Measurements from ENCODE around the gene CORO1C. TPM values are rescaled to one million over a fixed set of nuclear protein-coding genes. Genes with fewer than 3 reads are reported as not detected.

The CORO1C gene
- total and polyA plus RNA-seq, 9 of the 15 experiments (the other 6 are each of a cell fraction or from before 2014, with no cell fraction given): 55.2 to 280 (median 150) TPM

DNA sequence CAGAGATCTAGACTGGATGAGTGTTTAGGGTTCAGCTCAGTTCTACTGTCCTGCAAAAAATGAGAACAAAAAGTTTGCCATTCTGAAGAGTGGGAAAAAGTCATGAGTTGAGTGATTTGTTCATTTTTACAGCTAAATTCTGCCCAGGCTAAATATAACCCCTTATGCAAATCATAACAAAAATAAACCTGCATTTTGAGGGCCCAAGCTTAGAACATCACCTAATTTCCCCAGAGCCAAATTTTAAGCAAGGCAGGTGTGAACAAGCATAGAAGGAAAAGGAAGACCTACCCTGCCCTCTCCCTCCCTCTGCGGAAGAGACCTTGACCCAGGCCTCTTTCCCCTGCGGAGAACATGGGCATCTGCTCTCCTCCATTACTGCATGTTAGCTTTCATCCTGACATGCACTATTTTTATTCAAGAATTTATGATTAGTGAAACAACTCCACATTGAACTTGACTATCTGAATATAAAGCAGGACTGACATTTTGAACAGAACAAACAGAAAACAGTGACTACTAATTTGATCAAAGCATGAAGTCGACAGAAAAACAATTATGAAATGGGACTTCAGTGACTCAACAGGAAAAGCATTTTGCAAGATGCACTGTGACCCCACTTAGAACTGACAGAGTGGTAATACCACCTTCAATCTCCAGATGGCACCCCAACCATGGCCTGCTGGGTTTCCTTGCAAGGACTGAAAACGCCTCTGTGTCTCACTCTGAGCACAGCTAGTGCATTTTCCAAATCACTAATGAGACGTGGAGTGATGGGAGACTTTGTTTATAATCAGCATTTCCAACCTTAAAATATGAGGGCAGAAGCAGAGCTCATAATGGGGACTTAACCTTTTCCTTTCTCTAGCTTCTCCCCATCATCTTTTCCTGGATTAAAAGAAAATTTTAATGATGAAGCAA, 66.7 kb downstream of the CORO1C start (continued):
- TF ChIP-seq, protein P1, sequence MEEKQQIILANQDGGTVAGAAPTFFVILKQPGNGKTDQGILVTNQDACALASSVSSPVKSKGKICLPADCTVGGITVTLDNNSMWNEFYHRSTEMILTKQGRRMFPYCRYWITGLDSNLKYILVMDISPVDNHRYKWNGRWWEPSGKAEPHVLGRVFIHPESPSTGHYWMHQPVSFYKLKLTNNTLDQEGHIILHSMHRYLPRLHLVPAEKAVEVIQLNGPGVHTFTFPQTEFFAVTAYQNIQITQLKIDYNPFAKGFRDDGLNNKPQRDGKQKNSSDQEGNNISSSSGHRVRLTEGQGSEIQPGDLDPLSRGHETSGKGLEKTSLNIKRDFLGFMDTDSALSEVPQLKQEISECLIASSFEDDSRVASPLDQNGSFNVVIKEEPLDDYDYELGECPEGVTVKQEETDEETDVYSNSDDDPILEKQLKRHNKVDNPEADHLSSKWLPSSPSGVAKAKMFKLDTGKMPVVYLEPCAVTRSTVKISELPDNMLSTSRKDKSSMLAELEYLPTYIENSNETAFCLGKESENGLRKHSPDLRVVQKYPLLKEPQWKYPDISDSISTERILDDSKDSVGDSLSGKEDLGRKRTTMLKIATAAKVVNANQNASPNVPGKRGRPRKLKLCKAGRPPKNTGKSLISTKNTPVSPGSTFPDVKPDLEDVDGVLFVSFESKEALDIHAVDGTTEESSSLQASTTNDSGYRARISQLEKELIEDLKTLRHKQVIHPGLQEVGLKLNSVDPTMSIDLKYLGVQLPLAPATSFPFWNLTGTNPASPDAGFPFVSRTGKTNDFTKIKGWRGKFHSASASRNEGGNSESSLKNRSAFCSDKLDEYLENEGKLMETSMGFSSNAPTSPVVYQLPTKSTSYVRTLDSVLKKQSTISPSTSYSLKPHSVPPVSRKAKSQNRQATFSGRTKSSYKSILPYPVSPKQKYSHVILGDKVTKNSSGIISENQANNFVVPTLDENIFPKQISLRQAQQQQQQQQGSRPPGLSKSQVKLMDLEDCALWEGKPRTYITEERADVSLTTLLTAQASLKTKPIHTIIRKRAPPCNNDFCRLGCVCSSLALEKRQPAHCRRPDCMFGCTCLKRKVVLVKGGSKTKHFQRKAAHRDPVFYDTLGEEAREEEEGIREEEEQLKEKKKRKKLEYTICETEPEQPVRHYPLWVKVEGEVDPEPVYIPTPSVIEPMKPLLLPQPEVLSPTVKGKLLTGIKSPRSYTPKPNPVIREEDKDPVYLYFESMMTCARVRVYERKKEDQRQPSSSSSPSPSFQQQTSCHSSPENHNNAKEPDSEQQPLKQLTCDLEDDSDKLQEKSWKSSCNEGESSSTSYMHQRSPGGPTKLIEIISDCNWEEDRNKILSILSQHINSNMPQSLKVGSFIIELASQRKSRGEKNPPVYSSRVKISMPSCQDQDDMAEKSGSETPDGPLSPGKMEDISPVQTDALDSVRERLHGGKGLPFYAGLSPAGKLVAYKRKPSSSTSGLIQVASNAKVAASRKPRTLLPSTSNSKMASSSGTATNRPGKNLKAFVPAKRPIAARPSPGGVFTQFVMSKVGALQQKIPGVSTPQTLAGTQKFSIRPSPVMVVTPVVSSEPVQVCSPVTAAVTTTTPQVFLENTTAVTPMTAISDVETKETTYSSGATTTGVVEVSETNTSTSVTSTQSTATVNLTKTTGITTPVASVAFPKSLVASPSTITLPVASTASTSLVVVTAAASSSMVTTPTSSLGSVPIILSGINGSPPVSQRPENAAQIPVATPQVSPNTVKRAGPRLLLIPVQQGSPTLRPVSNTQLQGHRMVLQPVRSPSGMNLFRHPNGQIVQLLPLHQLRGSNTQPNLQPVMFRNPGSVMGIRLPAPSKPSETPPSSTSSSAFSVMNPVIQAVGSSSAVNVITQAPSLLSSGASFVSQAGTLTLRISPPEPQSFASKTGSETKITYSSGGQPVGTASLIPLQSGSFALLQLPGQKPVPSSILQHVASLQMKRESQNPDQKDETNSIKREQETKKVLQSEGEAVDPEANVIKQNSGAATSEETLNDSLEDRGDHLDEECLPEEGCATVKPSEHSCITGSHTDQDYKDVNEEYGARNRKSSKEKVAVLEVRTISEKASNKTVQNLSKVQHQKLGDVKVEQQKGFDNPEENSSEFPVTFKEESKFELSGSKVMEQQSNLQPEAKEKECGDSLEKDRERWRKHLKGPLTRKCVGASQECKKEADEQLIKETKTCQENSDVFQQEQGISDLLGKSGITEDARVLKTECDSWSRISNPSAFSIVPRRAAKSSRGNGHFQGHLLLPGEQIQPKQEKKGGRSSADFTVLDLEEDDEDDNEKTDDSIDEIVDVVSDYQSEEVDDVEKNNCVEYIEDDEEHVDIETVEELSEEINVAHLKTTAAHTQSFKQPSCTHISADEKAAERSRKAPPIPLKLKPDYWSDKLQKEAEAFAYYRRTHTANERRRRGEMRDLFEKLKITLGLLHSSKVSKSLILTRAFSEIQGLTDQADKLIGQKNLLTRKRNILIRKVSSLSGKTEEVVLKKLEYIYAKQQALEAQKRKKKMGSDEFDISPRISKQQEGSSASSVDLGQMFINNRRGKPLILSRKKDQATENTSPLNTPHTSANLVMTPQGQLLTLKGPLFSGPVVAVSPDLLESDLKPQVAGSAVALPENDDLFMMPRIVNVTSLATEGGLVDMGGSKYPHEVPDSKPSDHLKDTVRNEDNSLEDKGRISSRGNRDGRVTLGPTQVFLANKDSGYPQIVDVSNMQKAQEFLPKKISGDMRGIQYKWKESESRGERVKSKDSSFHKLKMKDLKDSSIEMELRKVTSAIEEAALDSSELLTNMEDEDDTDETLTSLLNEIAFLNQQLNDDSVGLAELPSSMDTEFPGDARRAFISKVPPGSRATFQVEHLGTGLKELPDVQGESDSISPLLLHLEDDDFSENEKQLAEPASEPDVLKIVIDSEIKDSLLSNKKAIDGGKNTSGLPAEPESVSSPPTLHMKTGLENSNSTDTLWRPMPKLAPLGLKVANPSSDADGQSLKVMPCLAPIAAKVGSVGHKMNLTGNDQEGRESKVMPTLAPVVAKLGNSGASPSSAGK (IDR thresholded peaks at IDR 0.05): no peak
- TF ChIP-seq ZFX (CRISPR knock-in tag; IDR thresholded peaks at IDR 0.05) (no peak), CBX1 (IDR thresholded peaks at IDR 0.05; ENCODE audit: low read depth) (no peak), LARP7 (IDR thresholded peaks at IDR 0.05) (no peak), ELK3 (CRISPR knock-in tag; IDR thresholded peaks at IDR 0.05) (no peak), TEAD2 (tag; IDR thresholded peaks at IDR 0.05) (no peak), RFX7 (CRISPR knock-in tag; IDR thresholded peaks at IDR 0.05) (no peak), SRSF9 (IDR thresholded peaks at IDR 0.05; ENCODE audit: borderline replicate concordance, low read depth, low read length) (no peak), CCNT2 (IDR thresholded peaks at IDR 0.05; ENCODE audit: borderline replicate concordance, extremely low read depth, insufficient read length, low read depth, low read length) (no peak), ZNF134 (CRISPR knock-in tag; conservative IDR thresholded peaks at IDR 0.05) (no peak)
- TF ChIP-seq, protein P2, sequence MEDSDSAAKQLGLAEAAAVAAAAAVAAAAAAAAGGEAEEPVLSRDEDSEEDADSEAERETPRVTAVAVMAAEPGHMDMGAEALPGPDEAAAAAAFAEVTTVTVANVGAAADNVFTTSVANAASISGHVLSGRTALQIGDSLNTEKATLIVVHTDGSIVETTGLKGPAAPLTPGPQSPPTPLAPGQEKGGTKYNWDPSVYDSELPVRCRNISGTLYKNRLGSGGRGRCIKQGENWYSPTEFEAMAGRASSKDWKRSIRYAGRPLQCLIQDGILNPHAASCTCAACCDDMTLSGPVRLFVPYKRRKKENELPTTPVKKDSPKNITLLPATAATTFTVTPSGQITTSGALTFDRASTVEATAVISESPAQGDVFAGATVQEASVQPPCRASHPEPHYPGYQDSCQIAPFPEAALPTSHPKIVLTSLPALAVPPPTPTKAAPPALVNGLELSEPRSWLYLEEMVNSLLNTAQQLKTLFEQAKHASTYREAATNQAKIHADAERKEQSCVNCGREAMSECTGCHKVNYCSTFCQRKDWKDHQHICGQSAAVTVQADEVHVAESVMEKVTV (CRISPR knock-in tag; IDR thresholded peaks at IDR 0.05): peak; percentile 96
